ENCODE measurements around the gene CFAP20DC. TPM values are rescaled to one million over a fixed set of nuclear protein-coding genes. Genes with fewer than 3 reads are reported as not detected.

The CFAP20DC gene
- total and polyA plus RNA-seq, 2 experiments from 2014 or later: 7.4 to 11.4 TPM

GRCh38 chr3:58868097-58868779, 181.6 kb downstream of the CFAP20DC start:
- Histone ChIP-seq H3K4me1 (ENCODE audit: insufficient read depth) (peaks cover 43% of the 10 kb centered on the region), H3K27me3 (ENCODE audit: insufficient read depth) (no peaks in the 10 kb centered on the region), H3F3A (replicated peaks; ENCODE audit: low read depth) (no peaks in the 10 kb centered on the region), H3K9me2 (ENCODE audit: insufficient read depth) (no peaks in the 10 kb centered on the region), H2AFZ (no peak overlapping the region), H3K4me3 (no peak overlapping the region), H3K36me3 (ENCODE audit: insufficient read depth) (no peaks in the 10 kb centered on the region), H3K27ac (ENCODE audit: low read depth) (no peak overlapping the region), H3K4me2 (peak overlapping the region; percentile 52), H3K79me2 (replicated peaks; ENCODE audit: insufficient read depth) (no peaks in the 10 kb centered on the region), H4K20me1 (replicated peaks; ENCODE audit: insufficient read depth) (no peaks in the 10 kb centered on the region)
- Mint-ChIP-seq H3K4me1 (peaks cover 44% of the 10 kb centered on the region), H3K4me3 (no peak overlapping the region), H3K9me3 (no peaks in the 10 kb centered on the region), H3K27ac (0 out of 2 replicates have a peak overlapping the region, but pooled peaks have one; percentile 42), H3K27me3 (ENCODE audit: insufficient read depth, low read depth, poor library complexity) (no peaks in the 10 kb centered on the region), H3K36me3 (ENCODE audit: low read depth) (no peaks in the 10 kb centered on the region)
- no peak for ATAC-seq
- TF ChIP-seq JUNB (IDR thresholded peaks at IDR 0.05; ENCODE audit: unreplicated experiment): no peak
- TF ChIP-seq, protein P1, sequence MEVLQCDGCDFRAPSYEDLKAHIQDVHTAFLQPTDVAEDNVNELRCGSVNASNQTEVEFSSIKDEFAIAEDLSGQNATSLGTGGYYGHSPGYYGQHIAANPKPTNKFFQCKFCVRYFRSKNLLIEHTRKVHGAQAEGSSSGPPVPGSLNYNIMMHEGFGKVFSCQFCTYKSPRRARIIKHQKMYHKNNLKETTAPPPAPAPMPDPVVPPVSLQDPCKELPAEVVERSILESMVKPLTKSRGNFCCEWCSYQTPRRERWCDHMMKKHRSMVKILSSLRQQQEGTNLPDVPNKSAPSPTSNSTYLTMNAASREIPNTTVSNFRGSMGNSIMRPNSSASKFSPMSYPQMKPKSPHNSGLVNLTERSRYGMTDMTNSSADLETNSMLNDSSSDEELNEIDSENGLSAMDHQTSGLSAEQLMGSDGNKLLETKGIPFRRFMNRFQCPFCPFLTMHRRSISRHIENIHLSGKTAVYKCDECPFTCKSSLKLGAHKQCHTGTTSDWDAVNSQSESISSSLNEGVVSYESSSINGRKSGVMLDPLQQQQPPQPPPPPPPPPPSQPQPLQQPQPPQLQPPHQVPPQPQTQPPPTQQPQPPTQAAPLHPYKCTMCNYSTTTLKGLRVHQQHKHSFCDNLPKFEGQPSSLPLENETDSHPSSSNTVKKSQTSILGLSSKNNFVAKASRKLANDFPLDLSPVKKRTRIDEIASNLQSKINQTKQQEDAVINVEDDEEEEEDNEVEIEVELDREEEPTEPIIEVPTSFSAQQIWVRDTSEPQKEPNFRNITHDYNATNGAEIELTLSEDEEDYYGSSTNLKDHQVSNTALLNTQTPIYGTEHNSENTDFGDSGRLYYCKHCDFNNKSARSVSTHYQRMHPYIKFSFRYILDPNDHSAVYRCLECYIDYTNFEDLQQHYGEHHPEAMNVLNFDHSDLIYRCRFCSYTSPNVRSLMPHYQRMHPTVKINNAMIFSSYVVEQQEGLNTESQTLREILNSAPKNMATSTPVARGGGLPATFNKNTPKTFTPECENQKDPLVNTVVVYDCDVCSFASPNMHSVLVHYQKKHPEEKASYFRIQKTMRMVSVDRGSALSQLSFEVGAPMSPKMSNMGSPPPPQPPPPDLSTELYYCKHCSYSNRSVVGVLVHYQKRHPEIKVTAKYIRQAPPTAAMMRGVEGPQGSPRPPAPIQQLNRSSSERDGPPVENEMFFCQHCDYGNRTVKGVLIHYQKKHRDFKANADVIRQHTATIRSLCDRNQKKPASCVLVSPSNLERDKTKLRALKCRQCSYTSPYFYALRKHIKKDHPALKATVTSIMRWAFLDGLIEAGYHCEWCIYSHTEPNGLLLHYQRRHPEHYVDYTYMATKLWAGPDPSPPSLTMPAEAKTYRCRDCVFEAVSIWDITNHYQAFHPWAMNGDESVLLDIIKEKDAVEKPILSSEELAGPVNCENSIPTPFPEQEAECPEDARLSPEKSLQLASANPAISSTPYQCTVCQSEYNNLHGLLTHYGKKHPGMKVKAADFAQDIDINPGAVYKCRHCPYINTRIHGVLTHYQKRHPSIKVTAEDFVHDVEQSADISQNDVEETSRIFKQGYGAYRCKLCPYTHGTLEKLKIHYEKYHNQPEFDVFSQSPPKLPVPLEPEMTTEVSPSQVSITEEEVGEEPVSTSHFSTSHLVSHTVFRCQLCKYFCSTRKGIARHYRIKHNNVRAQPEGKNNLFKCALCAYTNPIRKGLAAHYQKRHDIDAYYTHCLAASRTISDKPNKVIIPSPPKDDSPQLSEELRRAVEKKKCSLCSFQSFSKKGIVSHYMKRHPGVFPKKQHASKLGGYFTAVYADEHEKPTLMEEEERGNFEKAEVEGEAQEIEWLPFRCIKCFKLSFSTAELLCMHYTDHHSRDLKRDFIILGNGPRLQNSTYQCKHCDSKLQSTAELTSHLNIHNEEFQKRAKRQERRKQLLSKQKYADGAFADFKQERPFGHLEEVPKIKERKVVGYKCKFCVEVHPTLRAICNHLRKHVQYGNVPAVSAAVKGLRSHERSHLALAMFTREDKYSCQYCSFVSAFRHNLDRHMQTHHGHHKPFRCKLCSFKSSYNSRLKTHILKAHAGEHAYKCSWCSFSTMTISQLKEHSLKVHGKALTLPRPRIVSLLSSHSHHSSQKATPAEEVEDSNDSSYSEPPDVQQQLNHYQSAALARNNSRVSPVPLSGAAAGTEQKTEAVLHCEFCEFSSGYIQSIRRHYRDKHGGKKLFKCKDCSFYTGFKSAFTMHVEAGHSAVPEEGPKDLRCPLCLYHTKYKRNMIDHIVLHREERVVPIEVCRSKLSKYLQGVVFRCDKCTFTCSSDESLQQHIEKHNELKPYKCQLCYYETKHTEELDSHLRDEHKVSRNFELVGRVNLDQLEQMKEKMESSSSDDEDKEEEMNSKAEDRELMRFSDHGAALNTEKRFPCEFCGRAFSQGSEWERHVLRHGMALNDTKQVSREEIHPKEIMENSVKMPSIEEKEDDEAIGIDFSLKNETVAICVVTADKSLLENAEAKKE (CRISPR knock-in tag; IDR thresholded peaks at IDR 0.05): no peak
- no peak for TF ChIP-seq REST (IDR thresholded peaks at IDR 0.05; ENCODE audit: unreplicated experiment)
- TF ChIP-seq ZNF331 (CRISPR knock-in tag; IDR thresholded peaks at IDR 0.05; ENCODE audit: low read depth): no peak
- TF ChIP-seq EZH2 (IDR thresholded peaks at IDR 0.05; ENCODE audit: low read depth, unreplicated experiment): no peak
- no peak for TF ChIP-seq POLR2AphosphoS5 (IDR thresholded peaks at IDR 0.05; ENCODE audit: low read depth)
- no peak for TF ChIP-seq STAT1 (IDR thresholded peaks at IDR 0.05; ENCODE audit: unreplicated experiment)
- no peak for TF ChIP-seq CREB1 (CRISPR knock-in tag; IDR thresholded peaks at IDR 0.05; ENCODE audit: low read depth)
- no peak for DNase-seq (ENCODE audit: low spot score)
